HCT116 (cell line): ENCODE measurements around the gene C3orf20.

Source experiments
- EGR1 ChIP-seq: IDR thresholded peaks from 2 replicates; pipeline ENCODE4 v1.6.1; 2012; ENCODE audit warnings: low read depth
- EZH2 ChIP-seq: fragments of 200-600 bp; sonication (generic); IDR thresholded peaks from 2 replicates; pipeline ENCODE4 v1.6.1; 2017; ENCODE audit warnings: antibody characterized with exemption, mixed run types
- TF ChIP-seq, protein P1 (sequence below), 3 experiments: fragments of 200-600 bp in 1 of 3; sonication (generic) in 1 of 3; IDR thresholded peaks in 2 of 3; conservative IDR thresholded peaks in 1 of 3; 2 replicates each; pipeline ENCODE4 v1.5.1; 2012 to 2017; ENCODE audit warnings: low read depth in 2 of 3, low read length in 2 of 3, antibody characterized with exemption in 1 of 3, borderline replicate concordance in 1 of 3, control low read depth in 1 of 3, mild to moderate bottlenecking in 1 of 3, mixed read lengths in 1 of 3, mixed run types in 1 of 3, moderate library complexity in 1 of 3; ENCODE audit not compliant: insufficient read depth in 1 of 3
- TF ChIP-seq, protein P2 (sequence below): IDR thresholded peaks from 2 replicates; pipeline ENCODE4 v1.6.1; 2012
- TF ChIP-seq, protein P3 (sequence below): IDR thresholded peaks from 2 replicates; pipeline ENCODE4 v1.6.1; 2012; ENCODE audit warnings: low read depth

DNA sequence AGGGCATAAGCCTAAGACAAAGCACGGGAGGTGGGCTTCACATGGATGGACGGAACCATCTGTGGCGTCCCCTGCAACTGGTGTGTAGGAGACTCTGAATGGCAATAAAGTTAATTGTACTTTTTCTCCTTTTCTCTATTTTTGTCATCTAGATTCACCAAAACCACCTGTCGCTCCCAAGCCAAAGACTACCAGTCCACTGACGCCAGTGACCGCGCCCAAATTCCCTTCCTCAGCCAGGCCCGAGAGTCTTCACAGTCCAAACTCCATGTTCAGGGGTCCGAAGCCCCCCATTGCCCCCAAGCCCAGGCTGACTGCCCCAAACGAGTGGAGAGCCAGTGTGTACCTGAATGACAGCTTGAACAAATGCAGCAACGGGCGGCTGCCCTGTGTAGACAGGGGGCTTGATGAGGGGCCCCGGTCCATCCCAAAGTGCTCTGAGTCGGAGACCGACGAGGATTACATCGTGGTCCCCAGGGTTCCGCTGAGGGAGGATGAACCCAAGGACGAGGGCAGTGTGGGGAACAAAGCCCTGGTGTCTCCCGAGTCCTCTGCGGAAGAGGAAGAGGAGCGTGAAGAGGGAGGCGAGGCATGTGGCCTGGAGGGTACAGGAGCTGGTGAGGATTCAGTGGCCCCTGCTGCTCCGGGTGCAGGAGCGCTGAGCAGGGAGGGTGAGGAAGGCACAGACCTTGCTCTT is 144.0 kb downstream of the C3orf20 start, which contains the start of gene FGD5:
- TF ChIP-seq, protein P1, sequence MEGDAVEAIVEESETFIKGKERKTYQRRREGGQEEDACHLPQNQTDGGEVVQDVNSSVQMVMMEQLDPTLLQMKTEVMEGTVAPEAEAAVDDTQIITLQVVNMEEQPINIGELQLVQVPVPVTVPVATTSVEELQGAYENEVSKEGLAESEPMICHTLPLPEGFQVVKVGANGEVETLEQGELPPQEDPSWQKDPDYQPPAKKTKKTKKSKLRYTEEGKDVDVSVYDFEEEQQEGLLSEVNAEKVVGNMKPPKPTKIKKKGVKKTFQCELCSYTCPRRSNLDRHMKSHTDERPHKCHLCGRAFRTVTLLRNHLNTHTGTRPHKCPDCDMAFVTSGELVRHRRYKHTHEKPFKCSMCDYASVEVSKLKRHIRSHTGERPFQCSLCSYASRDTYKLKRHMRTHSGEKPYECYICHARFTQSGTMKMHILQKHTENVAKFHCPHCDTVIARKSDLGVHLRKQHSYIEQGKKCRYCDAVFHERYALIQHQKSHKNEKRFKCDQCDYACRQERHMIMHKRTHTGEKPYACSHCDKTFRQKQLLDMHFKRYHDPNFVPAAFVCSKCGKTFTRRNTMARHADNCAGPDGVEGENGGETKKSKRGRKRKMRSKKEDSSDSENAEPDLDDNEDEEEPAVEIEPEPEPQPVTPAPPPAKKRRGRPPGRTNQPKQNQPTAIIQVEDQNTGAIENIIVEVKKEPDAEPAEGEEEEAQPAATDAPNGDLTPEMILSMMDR (IDR thresholded peaks at IDR 0.05 in 2 of 3, conservative IDR thresholded peaks at IDR 0.05 in 1 of 3; ENCODE audit: borderline replicate concordance in 1 of 3, insufficient read depth in 1 of 3, low read depth in 2 of 3, low read length in 2 of 3) = no peak
- TF ChIP-seq, protein P2, sequence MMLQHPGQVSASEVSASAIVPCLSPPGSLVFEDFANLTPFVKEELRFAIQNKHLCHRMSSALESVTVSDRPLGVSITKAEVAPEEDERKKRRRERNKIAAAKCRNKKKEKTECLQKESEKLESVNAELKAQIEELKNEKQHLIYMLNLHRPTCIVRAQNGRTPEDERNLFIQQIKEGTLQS = no peak
- TF ChIP-seq, protein P3, sequence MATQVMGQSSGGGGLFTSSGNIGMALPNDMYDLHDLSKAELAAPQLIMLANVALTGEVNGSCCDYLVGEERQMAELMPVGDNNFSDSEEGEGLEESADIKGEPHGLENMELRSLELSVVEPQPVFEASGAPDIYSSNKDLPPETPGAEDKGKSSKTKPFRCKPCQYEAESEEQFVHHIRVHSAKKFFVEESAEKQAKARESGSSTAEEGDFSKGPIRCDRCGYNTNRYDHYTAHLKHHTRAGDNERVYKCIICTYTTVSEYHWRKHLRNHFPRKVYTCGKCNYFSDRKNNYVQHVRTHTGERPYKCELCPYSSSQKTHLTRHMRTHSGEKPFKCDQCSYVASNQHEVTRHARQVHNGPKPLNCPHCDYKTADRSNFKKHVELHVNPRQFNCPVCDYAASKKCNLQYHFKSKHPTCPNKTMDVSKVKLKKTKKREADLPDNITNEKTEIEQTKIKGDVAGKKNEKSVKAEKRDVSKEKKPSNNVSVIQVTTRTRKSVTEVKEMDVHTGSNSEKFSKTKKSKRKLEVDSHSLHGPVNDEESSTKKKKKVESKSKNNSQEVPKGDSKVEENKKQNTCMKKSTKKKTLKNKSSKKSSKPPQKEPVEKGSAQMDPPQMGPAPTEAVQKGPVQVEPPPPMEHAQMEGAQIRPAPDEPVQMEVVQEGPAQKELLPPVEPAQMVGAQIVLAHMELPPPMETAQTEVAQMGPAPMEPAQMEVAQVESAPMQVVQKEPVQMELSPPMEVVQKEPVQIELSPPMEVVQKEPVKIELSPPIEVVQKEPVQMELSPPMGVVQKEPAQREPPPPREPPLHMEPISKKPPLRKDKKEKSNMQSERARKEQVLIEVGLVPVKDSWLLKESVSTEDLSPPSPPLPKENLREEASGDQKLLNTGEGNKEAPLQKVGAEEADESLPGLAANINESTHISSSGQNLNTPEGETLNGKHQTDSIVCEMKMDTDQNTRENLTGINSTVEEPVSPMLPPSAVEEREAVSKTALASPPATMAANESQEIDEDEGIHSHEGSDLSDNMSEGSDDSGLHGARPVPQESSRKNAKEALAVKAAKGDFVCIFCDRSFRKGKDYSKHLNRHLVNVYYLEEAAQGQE = no peak
- TF ChIP-seq EZH2 = no peak
- no peak for TF ChIP-seq EGR1
